Transverse colon (tissue), 4 donors: Measurements from ENCODE around the gene YIPF6.

ENCODE experiments used
- CTCF ChIP-seq, 5 experiments: fragments of 200-600 bp in 3 of 5; fragments of 450-650 bp in 2 of 5; sonication (generic) in 3 of 5; IDR thresholded peaks; 1 replicate in 2 of 5; 2 replicates in 3 of 5; pipeline ENCODE4 v1.5.1; 2016 to 2017; ENCODE audit warnings: antibody characterized with exemption in 5 of 5, inconsistent platforms in 3 of 5, mild to moderate bottlenecking in 2 of 5, moderate library complexity in 1 of 5
- EP300 ChIP-seq: sonication (generic); formaldehyde crosslinking; IDR thresholded peaks from one replicate; pipeline ENCODE4 v1.6.1; 2017; ENCODE audit warnings: antibody characterized with exemption, low read depth
- POLR2A ChIP-seq: fragments of 450-650 bp; IDR thresholded peaks from one replicate; pipeline ENCODE4 v1.6.1; 2016; ENCODE audit warnings: antibody characterized with exemption, mild to moderate bottlenecking, moderate library complexity
- POLR2AphosphoS5 ChIP-seq, 3 donors: sonication (generic); formaldehyde crosslinking; IDR thresholded peaks; one replicate each; pipeline ENCODE4 v1.6.1; 2016; ENCODE audit warnings: antibody characterized with exemption in 3 of 3

GRCh38 chrX:68532831-68533533 lies 34.1 kb downstream of the YIPF6 start:
- no peak for TF ChIP-seq POLR2A
- TF ChIP-seq CTCF (IDR thresholded peaks at IDR 0.05): no peak
- TF ChIP-seq EP300: no peak
- no peak for TF ChIP-seq POLR2AphosphoS5 (IDR thresholded peaks at IDR 0.05)
